NCI-H2171 treated with DMSO at 0.1 percent for 48 hours (cell line): ENCODE measurements around the gene ST7.
A peak's percentile ranks its signal among the peaks of the same experiment; 100 is the strongest.
"Not testable (repeated sequence)": the region's sequence is repeated elsewhere in the genome, so short reads cannot be mapped to it uniquely, and the experiment has no call there.

ENCODE experiments used
- DNase-seq: peaks from one replicate; lab custom pipeline; 2025; lab: John Stamatoyannopoulos, UW

ST7 gene

GRCh38 chr7:117227091-117227490, 273.8 kb downstream of the ST7 start:
- DNase-seq = no peak

- DNase-seq = peak; percentile 71
Measured at GRCh38 chr7:117229350-117229749, 276.0 kb downstream of the ST7 start.

GRCh38 chr7:117230276-117231046, 277.2 kb downstream of the ST7 start:
- DNase-seq = no peak

GRCh38 chr7:117231047-117231359, 277.7 kb downstream of the ST7 start:
- DNase-seq = no peak

- no peak for DNase-seq
Measured at GRCh38 chr7:117237646-117238045, 284.3 kb downstream of the ST7 start.

- no peak for DNase-seq
Measured at GRCh38 chr7:117238472-117238871, 285.2 kb downstream of the ST7 start.

- DNase-seq = no peak
Measured at GRCh38 chr7:117238937-117239336, 285.6 kb downstream of the ST7 start.

- DNase-seq = no peak
Measured at GRCh38 chr7:117241088-117241487, 287.8 kb downstream of the ST7 start.

GRCh38 chr7:117243390-117243789, 290.1 kb downstream of the ST7 start:
- no peak for DNase-seq

- not testable (repeated sequence) for DNase-seq
Measured at GRCh38 chr7:117245703-117246102, 292.4 kb downstream of the ST7 start.

GRCh38 chr7:117247809-117248208, 294.5 kb downstream of the ST7 start:
- no peak for DNase-seq

- no peak for DNase-seq
Measured at GRCh38 chr7:117248829-117249228, 295.5 kb downstream of the ST7 start.

- no peak for DNase-seq
Measured at GRCh38 chr7:117249696-117250095, 296.4 kb downstream of the ST7 start.

- DNase-seq = no peak
Measured at GRCh38 chr7:117250245-117250644, 296.9 kb downstream of the ST7 start.

GRCh38 chr7:117250801-117251200, 297.5 kb downstream of the ST7 start:
- no peak for DNase-seq

- DNase-seq = no peak
Measured at GRCh38 chr7:117251687-117252086, 298.4 kb downstream of the ST7 start.

GRCh38 chr7:117259615-117260014, 306.3 kb downstream of the ST7 start:
- DNase-seq = no peak

- DNase-seq = no peak
Measured at GRCh38 chr7:117262546-117262945, 309.2 kb downstream of the ST7 start.

- no peak for DNase-seq
Measured at GRCh38 chr7:117264716-117265115, 311.4 kb downstream of the ST7 start.

- no peak for DNase-seq
Measured at GRCh38 chr7:117269417-117269816, 316.1 kb downstream of the ST7 start.

- no peak for DNase-seq
Measured at GRCh38 chr7:117269886-117270285, 316.6 kb downstream of the ST7 start.

GRCh38 chr7:117270371-117270770, 317.1 kb downstream of the ST7 start:
- no peak for DNase-seq

- no peak for DNase-seq
Measured at GRCh38 chr7:117271566-117271965, 318.3 kb downstream of the ST7 start.

- DNase-seq = no peak
Measured at GRCh38 chr7:117272017-117272759, 318.9 kb downstream of the ST7 start.
